BJ (cell line): ENCODE results near the gene CWC22. TPM values are rescaled to one million over a fixed set of nuclear protein-coding genes. Genes with fewer than 3 reads are reported as not detected.

Experiments used
- CTCF ChIA-PET: fragments of 350-600 bp; formaldehyde crosslinking; extraction: SDS; loops from one replicate; lab custom pipeline; 2021; ENCODE audit warnings: antibody characterized with exemption, inconsistent platforms; lab: Yijun Ruan, JAX
- POLR2A ChIA-PET: fragments of 300-600 bp; sonication (Branson Sonifier 250); formaldehyde crosslinking; extraction: SDS; loops from one replicate; lab custom pipeline; 2021; ENCODE audit warnings: antibody characterized with exemption; lab: Charles Lee
- DNase-seq: peaks from one replicate; pipeline ENCODE4 v3.0.0-alpha.2; 2011; ENCODE audit warnings: low read depth
- H3K27me3 ChIP-seq: 2 replicates; pipeline ENCODE4 v1.6.0; 2011; ENCODE audit warnings: low read length; ENCODE audit not compliant: control insufficient read depth, insufficient read depth
- H3K36me3 ChIP-seq: 2 replicates; pipeline ENCODE4 v1.5.1; 2011; ENCODE audit warnings: low read length; ENCODE audit not compliant: control insufficient read depth, insufficient read depth
- H3K4me3 ChIP-seq: 2 replicates; pipeline ENCODE4 v1.5.1; 2011; ENCODE audit warnings: low read depth, mild to moderate bottlenecking, control low read depth, low read length
- polyA plus RNA-seq: library from polyadenylated mRNA; depleted of rRNA; stranded (reverse); fragments of >200 nt; gene quantifications from 2 replicates; pipeline ENCODE4 v1.2.3, GENCODE V29; 2011
- TF ChIP-seq, protein P1 (sequence below): IDR thresholded peaks from 2 replicates; pipeline ENCODE4 v1.5.1; 2011; ENCODE audit warnings: low read depth, mild to moderate bottlenecking, control low read depth, inconsistent platforms, low read length, moderate library complexity; ENCODE audit not compliant: insufficient read depth

The CWC22 gene
- polyA plus RNA-seq, 1 experiment = 1.2 TPM

GRCh38 chr2:179983250-179983932 lies 23.7 kb downstream of the CWC22 start:
- TF ChIP-seq, protein P1, sequence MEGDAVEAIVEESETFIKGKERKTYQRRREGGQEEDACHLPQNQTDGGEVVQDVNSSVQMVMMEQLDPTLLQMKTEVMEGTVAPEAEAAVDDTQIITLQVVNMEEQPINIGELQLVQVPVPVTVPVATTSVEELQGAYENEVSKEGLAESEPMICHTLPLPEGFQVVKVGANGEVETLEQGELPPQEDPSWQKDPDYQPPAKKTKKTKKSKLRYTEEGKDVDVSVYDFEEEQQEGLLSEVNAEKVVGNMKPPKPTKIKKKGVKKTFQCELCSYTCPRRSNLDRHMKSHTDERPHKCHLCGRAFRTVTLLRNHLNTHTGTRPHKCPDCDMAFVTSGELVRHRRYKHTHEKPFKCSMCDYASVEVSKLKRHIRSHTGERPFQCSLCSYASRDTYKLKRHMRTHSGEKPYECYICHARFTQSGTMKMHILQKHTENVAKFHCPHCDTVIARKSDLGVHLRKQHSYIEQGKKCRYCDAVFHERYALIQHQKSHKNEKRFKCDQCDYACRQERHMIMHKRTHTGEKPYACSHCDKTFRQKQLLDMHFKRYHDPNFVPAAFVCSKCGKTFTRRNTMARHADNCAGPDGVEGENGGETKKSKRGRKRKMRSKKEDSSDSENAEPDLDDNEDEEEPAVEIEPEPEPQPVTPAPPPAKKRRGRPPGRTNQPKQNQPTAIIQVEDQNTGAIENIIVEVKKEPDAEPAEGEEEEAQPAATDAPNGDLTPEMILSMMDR = no peak
- no peak for DNase-seq
- Histone ChIP-seq H3K27me3 (no peaks in the 10 kb centered on the region), H3K4me3 (no peak overlapping the region), H3K36me3 (peaks cover 2% of the 10 kb centered on the region; the same call in 1 of the 2 replicates)
- POLR2A ChIA-PET = no interaction called here
- CTCF ChIA-PET = interaction anchor here (0.8 to 1.7 kb wide), 3 partner anchors 8 to 94 kb away, joined by 3 read pairs; no protein-coding TSS in a partner anchor

DNA sequence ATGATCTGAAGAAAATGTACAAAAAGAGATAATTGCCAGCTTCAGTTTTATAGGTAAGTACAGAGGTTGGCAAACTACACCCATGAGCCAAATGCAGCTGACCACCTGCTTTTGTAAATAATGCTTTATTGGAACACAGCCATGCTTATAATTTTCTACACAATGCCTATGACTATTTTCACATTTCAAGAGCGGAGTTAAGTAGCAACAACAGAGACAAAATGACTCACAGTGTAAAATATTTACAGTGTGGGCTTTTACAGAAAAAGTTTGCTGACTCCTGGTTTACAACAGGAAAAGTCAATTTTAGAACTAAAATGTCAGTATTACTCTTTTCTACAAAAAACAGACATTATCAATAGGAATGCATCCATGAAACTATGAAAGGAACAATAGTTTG lies 26.0 kb downstream of the CWC22 start:
- H3K36me3 ChIP-seq = 0 out of 2 replicates have a peak, but pooled peaks cover 1% of the 10 kb centered on the region
- POLR2A ChIA-PET = no interaction called here
- H3K4me3 ChIP-seq = no peak overlapping the region
- H3K27me3 ChIP-seq = no peaks in the 10 kb centered on the region
- TF ChIP-seq, protein P1 = no peak
- DNase-seq = no peak
- CTCF ChIA-PET = interaction anchor here (1.6 to 2.2 kb wide), 2 partner anchors 21 to 76 kb away, joined by 4 to 7 read pairs; no protein-coding TSS in a partner anchor

DNA sequence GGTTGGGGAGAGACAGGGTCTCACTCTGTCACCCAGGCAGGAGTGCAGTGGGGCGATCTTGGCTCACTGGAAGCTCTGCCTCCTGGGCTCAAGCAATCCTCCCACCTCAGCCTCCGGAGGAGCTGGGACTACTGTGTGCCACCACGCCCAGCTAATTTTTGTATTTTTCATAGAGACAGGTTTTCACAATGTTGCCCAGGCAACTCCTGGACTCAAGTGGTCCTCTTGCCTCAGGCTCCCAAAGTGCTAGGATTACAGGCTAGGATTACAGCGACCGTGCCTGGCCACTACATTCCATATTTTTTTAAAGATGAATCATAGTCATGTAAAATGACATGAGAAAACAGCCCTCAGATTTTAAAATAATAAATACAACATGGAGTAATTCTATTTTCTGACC lies 32.3 kb downstream of the CWC22 start:
- CTCF ChIA-PET = no interaction called here
- POLR2A ChIA-PET = no interaction called here
- H3K4me3 ChIP-seq = no peak overlapping the region

DNA sequence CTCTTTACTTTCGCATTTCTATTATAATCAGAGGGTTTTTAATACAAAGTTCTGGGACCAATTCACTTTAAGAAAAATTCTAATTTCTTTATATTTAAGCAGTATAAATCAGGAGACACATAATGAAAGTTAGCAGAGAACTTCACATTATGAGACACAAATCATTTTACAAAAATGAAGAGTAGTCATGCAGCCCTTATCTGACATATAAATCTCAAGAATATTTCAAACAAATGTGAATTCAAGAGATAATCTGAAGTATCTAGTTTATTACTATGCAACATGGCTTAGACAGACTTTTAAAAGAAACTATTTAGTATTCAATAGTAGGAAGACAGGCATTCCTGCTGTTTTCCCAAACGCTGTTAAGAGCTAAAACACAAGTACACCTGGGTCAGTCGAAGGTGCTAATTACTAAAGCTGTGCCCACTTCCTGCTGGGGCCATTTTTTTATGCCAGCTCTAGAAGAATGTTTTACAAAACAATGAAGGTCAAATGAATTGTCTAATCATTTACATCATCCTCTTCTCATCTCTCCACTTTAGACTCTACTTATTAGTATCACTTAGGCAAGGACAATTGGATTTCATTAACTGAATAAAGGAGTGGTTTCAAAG lies 40.2 kb downstream of the CWC22 start:
- Histone ChIP-seq H3K27me3 (no peaks in the 10 kb centered on the region), H3K36me3 (peaks cover 3% of the 10 kb centered on the region), H3K4me3 (no peak overlapping the region)
- POLR2A ChIA-PET = no interaction called here
- no peak for DNase-seq
- CTCF ChIA-PET = no interaction called here
- TF ChIP-seq, protein P1 = no peak

More for the DNA sequence above, 32.3 kb downstream of the CWC22 start:
- TF ChIP-seq, protein P1 = no peak
- H3K27me3 ChIP-seq = no peaks in the 10 kb centered on the region
- peaks cover 3% of the 10 kb centered on the region; the same call in 1 of the 2 replicates for H3K36me3 ChIP-seq
- no peak for DNase-seq

DNA sequence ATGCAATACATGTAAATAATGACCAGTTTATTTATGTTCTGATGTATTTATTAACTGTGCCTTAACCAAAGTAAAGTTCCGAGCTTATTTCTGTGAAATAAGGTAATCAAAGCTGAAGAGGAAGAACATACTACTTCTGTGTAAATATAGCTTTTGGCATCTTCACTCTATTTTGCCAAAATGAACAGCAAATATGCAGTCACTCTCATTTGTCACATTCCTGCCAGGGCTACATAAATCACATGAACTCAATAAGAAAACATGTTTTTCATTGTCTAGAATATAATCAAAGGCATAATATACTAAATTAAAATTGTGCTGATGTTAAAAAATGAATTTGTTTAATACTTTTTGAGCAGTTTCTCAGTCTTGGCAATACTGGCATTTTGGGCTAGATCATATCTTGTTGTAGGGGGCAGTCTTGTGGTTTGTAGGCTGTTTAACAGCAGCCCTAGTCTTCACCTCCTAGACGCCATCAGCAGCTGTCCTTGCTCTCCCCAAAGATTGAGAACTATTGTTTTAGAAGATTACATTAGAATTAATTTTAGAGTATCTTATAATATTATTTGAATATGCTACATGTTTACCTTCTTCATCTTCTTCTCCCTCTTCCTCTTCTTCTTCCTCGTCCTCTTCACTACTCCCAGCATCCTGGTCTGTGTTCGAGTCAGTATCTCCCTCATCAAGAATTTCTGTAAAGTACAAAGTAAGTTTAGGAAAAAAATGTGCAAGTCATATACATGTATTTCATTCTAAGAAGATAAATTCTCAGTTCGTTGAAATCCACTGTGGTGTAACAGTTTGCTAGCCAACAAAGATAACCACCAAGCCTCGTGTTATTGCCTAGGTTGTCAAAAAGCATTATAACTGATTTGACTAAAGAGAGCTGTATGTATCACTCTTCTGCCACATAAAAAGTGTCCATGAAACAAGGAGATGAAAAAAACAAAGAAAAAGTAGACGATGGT lies 41.5 kb downstream of the CWC22 start:
- H3K36me3 ChIP-seq = peaks cover 2% of the 10 kb centered on the region
- H3K27me3 ChIP-seq = no peaks in the 10 kb centered on the region
- POLR2A ChIA-PET = no interaction called here
- no peak for DNase-seq
- no peak overlapping the region for H3K4me3 ChIP-seq
- TF ChIP-seq, protein P1 = no peak
- CTCF ChIA-PET = interaction anchor here (0.6 kb wide), 1 partner anchor 114 kb away, joined by 3 read pairs; no protein-coding TSS in a partner anchor
